Breast epithelium (tissue), 3 donors: ENCODE data around the gene GALK1.

Experiments used
- CTCF ChIP-seq, 3 donors: fragments of 450-650 bp; IDR thresholded peaks; one replicate each; pipeline ENCODE4 v1.5.1; 2016 to 2017; ENCODE audit warnings: antibody characterized with exemption in 3 of 3, mild to moderate bottlenecking in 3 of 3, moderate library complexity in 3 of 3
- POLR2A ChIP-seq: fragments of 450-650 bp; IDR thresholded peaks from one replicate; pipeline ENCODE4 v1.6.1; 2016; ENCODE audit warnings: antibody characterized with exemption, mild to moderate bottlenecking, moderate library complexity
- POLR2AphosphoS5 ChIP-seq, 3 donors: sonication (generic); formaldehyde crosslinking; IDR thresholded peaks; one replicate each; pipeline ENCODE4 v1.6.1; 2017; ENCODE audit warnings: antibody characterized with exemption in 3 of 3

DNA sequence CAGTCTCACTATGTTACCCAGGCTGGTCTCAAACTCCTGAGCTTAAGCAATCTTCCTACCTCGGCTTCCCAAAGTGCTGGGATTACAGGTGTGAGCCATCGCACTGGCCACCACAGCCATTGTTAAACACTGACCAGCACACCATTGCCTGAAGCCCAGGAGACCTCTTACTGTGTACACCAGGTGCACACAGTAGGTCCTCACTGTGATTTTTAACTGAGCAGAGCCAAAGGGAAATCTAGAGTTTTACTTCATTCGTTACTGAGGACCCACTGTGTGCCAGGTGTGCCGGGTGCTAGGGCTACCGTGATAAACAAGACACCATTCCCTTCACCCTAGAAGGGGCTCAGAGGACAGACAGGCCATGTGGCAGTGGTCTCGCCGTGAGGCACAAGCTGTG is 39.5 kb downstream of the GALK1 start:
- no peak for TF ChIP-seq CTCF (IDR thresholded peaks at IDR 0.05)
- TF ChIP-seq POLR2A = no peak
- no peak for TF ChIP-seq POLR2AphosphoS5 (IDR thresholded peaks at IDR 0.05)
